ENCODE results near the gene TMEM74B. TPM values are rescaled to one million over a fixed set of nuclear protein-coding genes. Genes with fewer than 3 reads are reported as not detected.

The TMEM74B gene
- total RNA-seq, 2 donors from 2014 or later: not detected

DNA sequence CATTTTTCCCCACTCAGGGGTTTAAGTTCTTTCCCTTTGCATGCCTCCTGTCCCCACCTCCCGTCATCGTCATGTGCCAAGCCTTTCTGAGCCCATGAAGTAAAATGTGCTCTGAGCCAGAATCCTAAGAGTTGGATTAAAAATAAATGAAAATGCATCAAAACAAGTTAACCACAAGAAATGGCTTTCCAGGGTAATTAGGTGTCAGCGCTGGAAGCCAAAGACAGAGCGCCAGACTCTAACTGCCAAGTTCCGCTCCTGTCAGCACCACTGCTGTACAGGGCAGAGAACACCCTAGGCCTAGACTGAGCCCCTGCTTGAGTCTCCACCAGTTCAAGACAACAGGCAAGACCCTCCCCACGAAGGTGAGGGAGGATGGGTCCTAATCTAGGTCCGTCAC, 13.0 kb upstream of the TMEM74B start:
- no peaks in the 10 kb centered on the region for H3K27me3 ChIP-seq (replicated peaks; ENCODE audit: insufficient read depth)
- no peak overlapping the region for H3K4me3 ChIP-seq
- H3K4me1 ChIP-seq (ENCODE audit: control insufficient read depth in 1 of 2, low read depth in 2 of 2): no peaks in the 10 kb centered on the region
- DNase-seq (ENCODE audit: low spot score): no peak
- no peaks in the 10 kb centered on the region for H3K36me3 ChIP-seq
- no peak overlapping the region for H3K27ac ChIP-seq
- TF ChIP-seq, protein P1, sequence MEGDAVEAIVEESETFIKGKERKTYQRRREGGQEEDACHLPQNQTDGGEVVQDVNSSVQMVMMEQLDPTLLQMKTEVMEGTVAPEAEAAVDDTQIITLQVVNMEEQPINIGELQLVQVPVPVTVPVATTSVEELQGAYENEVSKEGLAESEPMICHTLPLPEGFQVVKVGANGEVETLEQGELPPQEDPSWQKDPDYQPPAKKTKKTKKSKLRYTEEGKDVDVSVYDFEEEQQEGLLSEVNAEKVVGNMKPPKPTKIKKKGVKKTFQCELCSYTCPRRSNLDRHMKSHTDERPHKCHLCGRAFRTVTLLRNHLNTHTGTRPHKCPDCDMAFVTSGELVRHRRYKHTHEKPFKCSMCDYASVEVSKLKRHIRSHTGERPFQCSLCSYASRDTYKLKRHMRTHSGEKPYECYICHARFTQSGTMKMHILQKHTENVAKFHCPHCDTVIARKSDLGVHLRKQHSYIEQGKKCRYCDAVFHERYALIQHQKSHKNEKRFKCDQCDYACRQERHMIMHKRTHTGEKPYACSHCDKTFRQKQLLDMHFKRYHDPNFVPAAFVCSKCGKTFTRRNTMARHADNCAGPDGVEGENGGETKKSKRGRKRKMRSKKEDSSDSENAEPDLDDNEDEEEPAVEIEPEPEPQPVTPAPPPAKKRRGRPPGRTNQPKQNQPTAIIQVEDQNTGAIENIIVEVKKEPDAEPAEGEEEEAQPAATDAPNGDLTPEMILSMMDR (IDR thresholded peaks at IDR 0.05): no peak
- no peak for ATAC-seq (ENCODE audit: insufficient number of reproducible peaks, low FRiP score, low read depth)
- no peaks in the 10 kb centered on the region for H3K9me3 ChIP-seq

DNA sequence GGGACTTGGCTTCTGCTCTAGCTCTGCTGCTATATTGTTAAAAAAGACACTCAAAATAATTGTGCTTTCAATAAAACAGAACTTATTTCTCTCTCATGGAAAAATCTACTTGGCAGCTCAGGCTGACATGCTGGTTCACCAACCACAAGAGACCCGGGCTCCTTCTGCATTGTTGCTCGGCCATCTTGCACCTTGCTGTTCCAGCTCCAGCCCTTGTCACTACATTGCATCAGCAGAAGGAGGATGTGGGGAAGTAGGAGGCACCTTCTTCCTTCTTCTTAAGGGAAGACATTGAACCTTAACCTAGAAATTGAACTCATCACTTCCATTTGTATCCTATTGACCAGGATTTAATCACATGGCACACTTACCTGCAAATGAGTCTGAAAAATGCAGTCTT, 11.9 kb upstream of the TMEM74B start:
- no peaks in the 10 kb centered on the region for H3K9me3 ChIP-seq
- ATAC-seq (ENCODE audit: insufficient number of reproducible peaks, low FRiP score, low read depth): no peak
- H3K4me3 ChIP-seq: no peak overlapping the region
- DNase-seq (ENCODE audit: low spot score): no peak
- no peaks in the 10 kb centered on the region for H3K4me1 ChIP-seq (ENCODE audit: control insufficient read depth in 1 of 2, low read depth in 2 of 2)
- no peak overlapping the region for H3K27ac ChIP-seq
- no peaks in the 10 kb centered on the region for H3K36me3 ChIP-seq
- no peaks in the 10 kb centered on the region for H3K27me3 ChIP-seq (replicated peaks; ENCODE audit: insufficient read depth)
- TF ChIP-seq, protein P1 (IDR thresholded peaks at IDR 0.05): no peak

DNA sequence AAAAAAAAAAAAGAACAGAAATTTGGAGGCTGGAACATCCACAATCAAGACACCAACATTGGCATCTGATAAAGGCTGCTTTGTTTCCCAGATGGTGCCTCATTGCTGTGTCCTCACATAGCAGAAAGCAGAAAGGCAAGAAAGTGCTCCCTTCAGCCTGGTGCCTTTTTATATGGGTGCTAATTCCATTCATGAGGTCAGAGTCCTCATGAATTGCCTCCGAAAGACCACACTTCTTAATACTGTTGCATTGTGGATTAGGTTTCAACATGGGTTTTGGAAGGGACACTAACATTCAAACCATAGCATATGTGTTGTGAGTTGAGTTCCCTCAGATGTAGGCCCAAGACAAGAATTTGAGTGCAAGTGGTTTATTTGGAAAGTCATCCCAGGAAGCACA, 10.4 kb upstream of the TMEM74B start:
- DNase-seq (ENCODE audit: low spot score): no peak
- Histone ChIP-seq H3K27me3 (replicated peaks; ENCODE audit: insufficient read depth) (no peaks in the 10 kb centered on the region), H3K36me3 (no peaks in the 10 kb centered on the region), H3K4me3 (no peak overlapping the region), H3K9me3 (no peaks in the 10 kb centered on the region), H3K27ac (no peak overlapping the region), H3K4me1 (ENCODE audit: control insufficient read depth in 1 of 2, low read depth in 2 of 2) (no peaks in the 10 kb centered on the region)
- ATAC-seq (ENCODE audit: insufficient number of reproducible peaks, low FRiP score, low read depth): no peak
- TF ChIP-seq, protein P1 (IDR thresholded peaks at IDR 0.05): no peak

GRCh38 chr20:1191299-1191698, 6.5 kb upstream of the TMEM74B start:
- H3K4me1 ChIP-seq (ENCODE audit: control insufficient read depth in 1 of 2, low read depth in 2 of 2): no peaks in the 10 kb centered on the region
- no peak for ATAC-seq (ENCODE audit: insufficient number of reproducible peaks, low FRiP score, low read depth)
- H3K4me3 ChIP-seq: no peak overlapping the region
- TF ChIP-seq, protein P1 (IDR thresholded peaks at IDR 0.05): no peak
- no peaks in the 10 kb centered on the region for H3K36me3 ChIP-seq
- no peak for DNase-seq (ENCODE audit: low spot score)
- H3K27ac ChIP-seq: no peak overlapping the region
- H3K27me3 ChIP-seq (replicated peaks; ENCODE audit: insufficient read depth): no peaks in the 10 kb centered on the region
- H3K9me3 ChIP-seq: no peaks in the 10 kb centered on the region

DNA sequence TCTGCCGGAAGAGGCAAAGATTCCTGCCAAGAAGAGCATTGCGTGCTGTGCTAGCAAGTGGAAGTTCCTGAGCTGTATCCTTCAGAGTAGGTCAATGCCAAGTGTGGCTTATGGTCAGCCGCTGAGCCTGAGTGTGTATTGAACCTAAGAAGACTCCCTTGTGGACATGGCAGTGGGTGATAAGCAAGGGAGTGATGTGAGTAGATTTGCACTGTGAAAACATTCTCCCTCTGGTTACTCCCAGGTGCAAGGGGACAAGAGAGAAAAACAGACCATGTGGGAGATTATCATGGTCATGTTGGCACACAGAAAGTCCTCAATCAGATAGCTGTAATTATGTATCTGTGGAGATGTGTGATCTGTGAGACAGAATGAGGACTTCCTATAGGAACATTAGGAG, 6.1 kb upstream of the TMEM74B start:
- TF ChIP-seq, protein P1 (IDR thresholded peaks at IDR 0.05): no peak
- Histone ChIP-seq H3K36me3 (no peaks in the 10 kb centered on the region), H3K4me1 (ENCODE audit: control insufficient read depth in 1 of 2, low read depth in 2 of 2) (no peaks in the 10 kb centered on the region), H3K9me3 (no peaks in the 10 kb centered on the region), H3K27ac (no peak overlapping the region), H3K27me3 (replicated peaks; ENCODE audit: insufficient read depth) (no peaks in the 10 kb centered on the region), H3K4me3 (no peak overlapping the region)
- ATAC-seq (ENCODE audit: insufficient number of reproducible peaks, low FRiP score, low read depth) (no peak), DNase-seq (ENCODE audit: low spot score) (no peak)
